Measurements from ENCODE around the gene ZNF181.

The ZNF181 gene

GRCh38 chr19:34759218-34759917, 25.3 kb downstream of the ZNF181 start:
- DNase-seq, result no peak

- DNase-seq, result no peak
Measured at GRCh38 chr19:34766386-34766785, 32.3 kb downstream of the ZNF181 start.

GRCh38 chr19:34767951-34768350, 33.9 kb downstream of the ZNF181 start:
- no peak for DNase-seq

- peak; percentile 84 to 87 for DNase-seq
Measured at GRCh38 chr19:34772697-34773554, 38.9 kb downstream of the ZNF181 start, which contains the start of gene ZNF599. ZNF599 (minus strand) TSS chr19:34773215; CDS start chr19:34772841, 374 bp downstream.

GRCh38 chr19:34773555-34773864, 39.5 kb downstream of the ZNF181 start:
- no peak for DNase-seq

GRCh38 chr19:34774857-34775256, 40.8 kb downstream of the ZNF181 start:
- no peak for DNase-seq

GRCh38 chr19:34778342-34778741, 44.3 kb downstream of the ZNF181 start:
- no peak for DNase-seq

GRCh38 chr19:34779652-34780051, 45.6 kb downstream of the ZNF181 start:
- DNase-seq, result no peak

GRCh38 chr19:34786236-34786635, 52.2 kb downstream of the ZNF181 start:
- DNase-seq, result no peak

GRCh38 chr19:34787059-34787824, 53.2 kb downstream of the ZNF181 start:
- no peak for DNase-seq

- DNase-seq, result no peak
Measured at GRCh38 chr19:34788074-34788473, 54.0 kb downstream of the ZNF181 start.

- DNase-seq, result no peak
Measured at GRCh38 chr19:34793565-34793964, 59.5 kb downstream of the ZNF181 start.

- no peak for DNase-seq
Measured at GRCh38 chr19:34794066-34794960, 60.3 kb downstream of the ZNF181 start.

Measured in SHP77 (cell line).